NCI-H345 (cell line): Measurements from ENCODE around the gene PSMB8.

ENCODE experiments used
- DNase-seq: peaks from one replicate; lab custom pipeline; 2025; lab: John Stamatoyannopoulos, UW

PSMB8 gene

DNA sequence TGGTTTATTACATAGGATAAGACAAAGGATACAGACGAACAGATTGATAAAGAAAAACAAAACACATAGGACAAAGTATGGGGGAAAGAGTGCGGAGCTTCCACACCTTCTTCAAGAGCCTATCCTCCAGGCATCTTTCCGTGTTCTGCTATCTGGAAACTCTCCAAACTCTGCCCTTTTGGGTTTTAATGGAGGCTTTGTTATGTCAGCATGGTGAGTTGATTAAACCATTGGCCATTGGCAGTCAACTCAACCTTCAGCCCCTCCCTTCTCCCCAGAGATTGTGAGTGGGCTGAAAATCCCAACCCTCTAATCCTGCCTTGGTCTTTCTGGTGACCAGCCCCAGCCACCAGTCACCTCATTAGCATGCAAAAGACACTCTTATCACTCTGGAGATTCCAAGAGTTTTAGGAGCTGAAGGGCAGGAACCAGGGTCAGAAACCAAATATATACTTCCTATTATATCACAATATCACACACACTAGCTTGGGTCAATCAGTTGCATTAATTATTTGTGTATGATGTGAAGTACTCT, 50.9 kb downstream of the PSMB8 start:
- DNase-seq: no peak
